ENCODE data around the gene UBE2I.
"Not testable (repeated sequence)": the region's sequence is repeated elsewhere in the genome, so short reads cannot be mapped to it uniquely, and the experiment has no call there.

UBE2I gene

GRCh38 chr16:1314399-1315068, 5.1 kb downstream of the UBE2I start:
- no peak for DNase-seq

- DNase-seq, result no peak
Observed at GRCh38 chr16:1315081-1316032, 5.9 kb downstream of the UBE2I start.

GRCh38 chr16:1316033-1316405, 6.6 kb downstream of the UBE2I start:
- no peak for DNase-seq

GRCh38 chr16:1317479-1318267, 8.2 kb downstream of the UBE2I start:
- DNase-seq, result no peak

- no peak for DNase-seq
Observed at GRCh38 chr16:1318268-1318545, 8.8 kb downstream of the UBE2I start.

GRCh38 chr16:1319041-1319440, 9.6 kb downstream of the UBE2I start:
- no peak for DNase-seq

GRCh38 chr16:1320097-1320496, 10.7 kb downstream of the UBE2I start:
- DNase-seq, result no peak

GRCh38 chr16:1320658-1321240, 11.3 kb downstream of the UBE2I start:
- no peak for DNase-seq

DNA sequence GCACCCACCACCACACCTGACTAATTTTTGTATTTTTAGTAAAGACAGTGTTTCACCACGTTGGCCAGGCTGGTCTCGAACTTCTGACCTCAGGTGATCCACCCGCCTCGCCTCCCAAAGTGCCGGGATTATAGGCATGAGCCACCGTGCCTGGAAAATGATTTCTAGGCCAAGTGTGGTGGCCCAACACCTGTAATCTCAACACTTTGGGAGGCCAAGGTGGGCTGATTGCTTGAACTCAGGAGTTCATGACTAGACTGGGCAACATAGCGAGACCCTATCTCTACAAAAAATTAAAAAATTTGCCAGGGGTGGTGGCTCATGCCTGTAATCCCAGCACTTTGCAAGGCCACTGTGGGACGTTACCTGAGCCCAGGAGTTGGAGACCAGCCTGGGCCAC, 13.0 kb downstream of the UBE2I start:
- no peak for DNase-seq

- DNase-seq, result no peak
Observed at GRCh38 chr16:1323296-1324239, 14.1 kb downstream of the UBE2I start.

DNA sequence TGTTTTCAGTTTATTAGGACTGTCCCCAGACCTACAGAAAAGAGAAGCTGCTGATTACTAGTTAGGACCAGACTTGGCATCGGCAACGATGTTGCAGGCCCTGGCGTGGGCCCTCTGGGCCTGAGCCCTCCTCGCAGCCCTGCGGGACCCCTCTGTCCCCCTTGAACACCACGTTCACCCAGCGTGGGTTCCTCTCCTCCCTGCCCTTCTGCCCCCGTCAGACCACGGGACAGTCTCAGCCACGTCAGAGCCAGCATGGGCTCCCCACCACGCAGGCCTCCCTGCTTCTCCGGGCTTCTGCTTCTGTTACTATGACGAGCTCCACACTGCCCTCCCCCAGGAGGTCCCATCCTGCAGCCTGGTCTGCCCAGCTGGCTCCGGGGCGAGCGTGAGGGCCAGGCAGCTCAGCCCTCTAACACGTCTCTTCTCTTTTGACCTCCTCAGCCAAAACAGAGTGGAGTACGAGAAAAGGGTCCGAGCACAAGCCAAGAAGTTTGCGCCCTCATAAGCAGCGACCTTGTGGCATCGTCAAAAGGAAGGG, 14.9 kb downstream of the UBE2I start:
- DNase-seq, result no peak

DNA sequence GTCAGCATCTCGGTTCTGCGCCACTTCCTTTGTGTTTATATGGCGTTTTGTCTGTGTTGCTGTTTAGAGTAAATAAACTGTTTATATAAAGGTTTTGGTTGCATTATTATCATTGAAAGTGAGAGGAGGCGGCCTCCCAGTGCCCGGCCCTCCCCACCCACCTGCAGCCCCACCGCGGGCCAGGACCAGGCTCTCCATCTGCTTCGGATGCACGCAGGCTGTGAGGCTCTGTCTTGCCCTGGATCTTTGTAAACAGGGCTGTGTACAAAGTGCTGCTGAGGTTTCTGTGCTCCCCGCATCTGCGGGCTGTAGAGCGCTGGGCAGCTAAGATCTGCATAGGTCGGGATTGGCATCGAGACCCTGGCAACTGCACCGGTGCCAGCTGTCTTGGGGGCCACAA, 15.8 kb downstream of the UBE2I start:
- DNase-seq, result no peak

DNA sequence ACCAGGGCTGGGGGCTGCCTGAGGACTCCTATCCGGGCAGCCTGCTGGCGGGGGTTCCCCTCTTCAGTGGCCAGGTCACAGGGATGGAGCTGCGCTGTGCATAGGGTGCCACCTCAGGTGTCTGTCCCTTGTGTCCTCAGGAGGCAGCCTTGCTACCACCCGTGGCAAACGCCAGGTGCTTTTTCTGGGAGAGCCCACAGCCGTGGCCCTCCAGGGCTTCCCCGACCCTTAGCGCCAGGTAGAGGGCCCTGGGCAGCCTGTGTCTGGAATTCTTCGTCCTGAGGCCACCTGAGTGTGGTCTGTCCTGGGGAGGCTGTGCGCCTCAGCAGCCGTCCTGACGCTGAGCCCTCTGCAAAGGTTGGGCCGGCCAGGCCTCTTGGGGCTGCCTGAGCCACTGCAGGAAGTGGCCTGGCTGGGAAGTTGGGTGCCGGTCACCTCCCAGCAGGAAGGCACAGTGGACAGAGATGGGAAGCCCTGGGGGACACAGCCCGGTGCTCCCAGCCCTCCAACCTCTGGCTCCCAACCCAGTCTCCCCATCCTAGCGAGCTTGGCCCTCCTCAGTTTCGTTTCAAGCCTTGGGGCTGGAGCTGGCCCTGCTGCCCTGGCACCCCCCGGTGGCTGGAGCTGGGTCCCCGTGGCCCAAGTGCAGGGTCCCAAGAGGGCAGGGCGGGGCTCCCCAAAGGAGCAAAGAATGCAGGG, 16.4 kb downstream of the UBE2I start:
- DNase-seq, result no peak

- no peak for DNase-seq
Observed at GRCh38 chr16:1326391-1326790, 17.0 kb downstream of the UBE2I start.

- no peak for DNase-seq
Observed at GRCh38 chr16:1326946-1327618, 17.6 kb downstream of the UBE2I start.

DNA sequence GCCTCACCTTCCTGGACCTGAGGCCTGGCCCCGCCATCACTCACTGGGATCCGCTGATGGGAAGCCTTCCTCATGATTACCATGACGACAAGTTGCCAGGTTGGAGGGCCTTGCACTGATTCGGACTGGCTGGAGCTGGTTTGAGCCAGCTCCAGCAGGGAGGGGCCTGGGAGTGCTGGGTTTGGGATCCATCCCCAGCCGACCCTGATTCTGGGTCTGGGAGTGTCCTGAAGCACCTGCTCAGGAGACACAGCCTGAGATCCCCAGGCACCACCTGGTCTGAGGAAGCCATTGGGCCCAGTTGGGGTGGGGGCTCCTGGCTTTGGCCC, 18.1 kb downstream of the UBE2I start:
- no peak for DNase-seq

- DNase-seq, result not testable (repeated sequence)
Observed at GRCh38 chr16:1328136-1328535, 18.7 kb downstream of the UBE2I start.

DNA sequence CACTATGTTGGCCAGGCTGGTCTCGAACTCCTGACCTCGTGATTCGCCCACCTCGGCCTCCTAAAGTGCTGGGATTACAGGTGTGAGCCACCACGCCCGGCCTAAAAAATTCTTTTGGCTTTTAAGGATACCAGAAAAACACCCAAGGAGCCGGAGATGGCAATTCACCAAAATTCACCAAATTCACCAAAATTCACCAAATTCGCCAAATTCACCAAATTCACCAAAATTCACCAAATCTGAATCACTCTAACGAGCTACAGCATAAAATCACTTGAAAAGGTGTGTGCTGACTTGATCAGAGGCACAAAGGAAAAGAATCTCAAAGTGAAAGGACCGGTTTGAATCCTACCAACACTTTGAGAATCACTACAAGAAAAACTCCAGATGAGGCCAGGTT, 19.5 kb downstream of the UBE2I start:
- not testable (repeated sequence) for DNase-seq

- DNase-seq, result no peak
Observed at GRCh38 chr16:1330260-1330914, 21.0 kb downstream of the UBE2I start.
